Endometrial microvascular endothelial cells (primary cell): ENCODE results near the gene ZNF429. TPM values are rescaled to one million over a fixed set of nuclear protein-coding genes. Genes with fewer than 3 reads are reported as not detected.

ENCODE experiments used
- total RNA-seq: library from RNA; depleted of rRNA; stranded (reverse); fragments of >200 nt; gene quantifications from one replicate; pipeline ENCODE4 v1.2.3, GENCODE V29; 2015; ENCODE audit errors: inconsistent ontology term

ZNF429 gene
- total RNA-seq, 1 donor from 2014 or later: 2.7 TPM

Other genes starting within 250 kb of the ZNF429 start
- 1.4 TPM for gene ZNF708, start 176.2 kb upstream of the ZNF429 start, total RNA-seq
- gene ZNF738, start 146.6 kb upstream of the ZNF429 start, total RNA-seq: 5.9 TPM
- gene ZNF493, start 108.5 kb upstream of the ZNF429 start, total RNA-seq: 3.4 TPM